ENCODE results near the gene MIER2.

Gene MIER2

DNA sequence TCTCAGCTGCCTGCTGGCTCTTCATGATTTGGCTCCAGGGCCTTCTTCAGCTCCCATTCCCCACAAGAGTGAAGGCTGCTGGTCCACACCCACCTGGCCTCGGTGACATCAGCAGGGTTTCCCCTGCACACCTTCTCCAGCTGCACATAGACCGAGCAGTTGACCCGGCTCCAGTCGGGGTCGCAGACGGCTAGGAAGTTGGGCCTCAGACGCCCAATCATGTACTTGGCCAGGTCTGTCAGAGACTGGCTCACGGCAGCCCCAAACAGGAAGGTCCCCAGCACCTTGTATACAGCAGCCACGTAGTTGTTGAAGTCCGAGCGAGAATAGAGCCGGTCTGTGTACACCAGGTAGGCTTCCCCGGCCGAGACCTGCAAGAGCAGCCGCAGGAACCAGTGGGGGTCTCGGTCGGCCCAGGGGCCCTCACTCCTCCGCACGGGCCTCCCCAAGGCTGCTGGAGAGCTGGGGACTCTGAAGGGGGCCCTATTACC is 57.2 kb downstream of the MIER2 start:
- peaks cover 5% of the 10 kb centered on the region; the same call in 1 of the 2 replicates for H3K27me3 ChIP-seq (ENCODE audit: insufficient read depth, low read depth)

DNA sequence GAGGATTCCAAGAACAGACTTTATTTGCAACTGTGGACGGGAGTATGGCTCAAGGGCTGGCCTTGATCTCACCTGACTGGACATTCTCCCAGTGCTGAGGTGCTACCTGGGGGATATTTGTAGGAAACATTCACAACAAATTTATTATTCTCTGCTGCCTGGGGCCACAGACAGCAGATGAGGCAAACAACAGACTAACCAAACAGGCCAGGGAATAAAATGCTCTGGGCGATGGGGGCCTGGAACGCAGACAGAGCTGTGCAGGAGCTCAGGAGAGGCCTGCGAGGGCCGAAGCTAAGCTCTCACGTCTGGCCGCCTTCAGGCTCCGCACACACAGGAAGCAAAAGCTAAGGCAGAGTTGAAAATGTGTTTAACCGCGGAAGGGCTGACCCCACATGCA is 61.2 kb downstream of the MIER2 start:
- no peaks in the 10 kb centered on the region for H3K36me3 ChIP-seq (ENCODE audit: insufficient read depth)
- no peak overlapping the region for H3K27ac ChIP-seq
- no peak for TF ChIP-seq CTCF (conservative IDR thresholded peaks at IDR 0.05; ENCODE audit: low read depth, low read length)
- H3K79me2 ChIP-seq (ENCODE audit: insufficient read depth, low read depth), result no peaks in the 10 kb centered on the region
- no peaks in the 10 kb centered on the region for H3K4me1 ChIP-seq (ENCODE audit: low read depth, poor library complexity, severe bottlenecking)
- H3K4me2 ChIP-seq, result no peak overlapping the region
- no peak overlapping the region for H3K4me3 ChIP-seq (IDR thresholded peaks at IDR 0.05; ENCODE audit: insufficient read depth, low read depth, low read length)
- H4K20me1 ChIP-seq (ENCODE audit: insufficient read depth), result no peaks in the 10 kb centered on the region
- peaks cover 9% of the 10 kb centered on the region; the same call in 1 of the 2 replicates for H3K27me3 ChIP-seq (ENCODE audit: insufficient read depth, low read depth)
- H3K9ac ChIP-seq, result no peak overlapping the region
- H2AFZ ChIP-seq (ENCODE audit: low read depth), result no peak overlapping the region

More for the DNA sequence above, 57.2 kb downstream of the MIER2 start:
- no peaks in the 10 kb centered on the region for H4K20me1 ChIP-seq (ENCODE audit: insufficient read depth)
- H3K79me2 ChIP-seq (ENCODE audit: insufficient read depth, low read depth), result no peaks in the 10 kb centered on the region
- no peak overlapping the region for H3K27ac ChIP-seq
- no peaks in the 10 kb centered on the region for H3K4me1 ChIP-seq (ENCODE audit: low read depth, poor library complexity, severe bottlenecking)
- no peak overlapping the region for H2AFZ ChIP-seq (ENCODE audit: low read depth)
- no peak for TF ChIP-seq CTCF (conservative IDR thresholded peaks at IDR 0.05; ENCODE audit: low read depth, low read length)
- H3K36me3 ChIP-seq (ENCODE audit: insufficient read depth), result no peaks in the 10 kb centered on the region
- no peak overlapping the region for H3K9ac ChIP-seq
- H3K4me3 ChIP-seq (IDR thresholded peaks at IDR 0.05; ENCODE audit: insufficient read depth, low read depth, low read length), result no peak overlapping the region
- no peak overlapping the region for H3K4me2 ChIP-seq

GRCh38 chr19:282501-282900 is 62.1 kb downstream of the MIER2 start:
- no peak for TF ChIP-seq CTCF (conservative IDR thresholded peaks at IDR 0.05; ENCODE audit: low read depth, low read length)
- no peaks in the 10 kb centered on the region for H3K36me3 ChIP-seq (ENCODE audit: insufficient read depth)
- H3K79me2 ChIP-seq (ENCODE audit: insufficient read depth, low read depth), result no peaks in the 10 kb centered on the region
- no peak overlapping the region for H2AFZ ChIP-seq (ENCODE audit: low read depth)
- no peak overlapping the region for H3K4me3 ChIP-seq (IDR thresholded peaks at IDR 0.05; ENCODE audit: insufficient read depth, low read depth, low read length)
- no peak overlapping the region for H3K27ac ChIP-seq
- no peaks in the 10 kb centered on the region for H3K4me1 ChIP-seq (ENCODE audit: low read depth, poor library complexity, severe bottlenecking)
- H3K9ac ChIP-seq, result no peak overlapping the region
- H4K20me1 ChIP-seq (ENCODE audit: insufficient read depth), result no peaks in the 10 kb centered on the region
- no peak overlapping the region for H3K4me2 ChIP-seq
- peaks cover 14% of the 10 kb centered on the region; the same call in 1 of the 2 replicates for H3K27me3 ChIP-seq (ENCODE audit: insufficient read depth, low read depth)

GRCh38 chr19:281992-282391 is 62.6 kb downstream of the MIER2 start:
- H3K79me2 ChIP-seq (ENCODE audit: insufficient read depth, low read depth), result no peaks in the 10 kb centered on the region
- H3K27me3 ChIP-seq (ENCODE audit: insufficient read depth, low read depth), result peaks cover 14% of the 10 kb centered on the region; the same call in 1 of the 2 replicates
- TF ChIP-seq CTCF (conservative IDR thresholded peaks at IDR 0.05; ENCODE audit: low read depth, low read length), result no peak
- no peak overlapping the region for H3K27ac ChIP-seq
- no peaks in the 10 kb centered on the region for H3K4me1 ChIP-seq (ENCODE audit: low read depth, poor library complexity, severe bottlenecking)
- H4K20me1 ChIP-seq (ENCODE audit: insufficient read depth), result no peaks in the 10 kb centered on the region
- no peaks in the 10 kb centered on the region for H3K36me3 ChIP-seq (ENCODE audit: insufficient read depth)
- H3K4me3 ChIP-seq (IDR thresholded peaks at IDR 0.05; ENCODE audit: insufficient read depth, low read depth, low read length), result no peak overlapping the region
- H3K4me2 ChIP-seq, result no peak overlapping the region
- no peak overlapping the region for H2AFZ ChIP-seq (ENCODE audit: low read depth)
- H3K9ac ChIP-seq, result no peak overlapping the region
